Pulmonary artery endothelial cell (primary cell): ENCODE results near the gene SIGLEC8. TPM values are rescaled to one million over a fixed set of nuclear protein-coding genes. Genes with fewer than 3 reads are reported as not detected.
"Not testable (repeated sequence)": the region's sequence is repeated elsewhere in the genome, so short reads cannot be mapped to it uniquely, and the experiment has no call there.

Experiments
- DNase-seq: peaks from one replicate; pipeline ENCODE4 v3.0.0-alpha.2; 2011; ENCODE audit warnings: low read depth, low spot score
- total RNA-seq: library from RNA; depleted of rRNA; stranded (reverse); fragments of >200 nt; gene quantifications from 2 replicates; pipeline ENCODE4 v1.2.3, GENCODE V29; 2014

Gene SIGLEC8
- total RNA-seq, 1 donor from 2014 or later: not detected

- no peak for DNase-seq
These were observed 10.2 kb downstream of the SIGLEC8 start for GRCh38 chr19:51448011-51448410.

- not testable (repeated sequence) for DNase-seq
These were observed 10.7 kb downstream of the SIGLEC8 start for GRCh38 chr19:51447510-51447909.

GRCh38 chr19:51441410-51442390 is 16.6 kb downstream of the SIGLEC8 start:
- no peak for DNase-seq

- no peak for DNase-seq
These were observed 17.3 kb downstream of the SIGLEC8 start for GRCh38 chr19:51440846-51441409.

- no peak for DNase-seq
These were observed 18.2 kb downstream of the SIGLEC8 start for GRCh38 chr19:51440052-51440451.

- no peak for DNase-seq
These were observed 19.2 kb downstream of the SIGLEC8 start for GRCh38 chr19:51439021-51439465.

GRCh38 chr19:51434456-51434855 is 23.8 kb downstream of the SIGLEC8 start:
- DNase-seq: no peak

- no peak for DNase-seq
These were observed 25.2 kb downstream of the SIGLEC8 start for GRCh38 chr19:51433043-51433442.

- DNase-seq: no peak
These were observed 27.1 kb downstream of the SIGLEC8 start for GRCh38 chr19:51431124-51431523.

GRCh38 chr19:51430221-51430620 is 28.0 kb downstream of the SIGLEC8 start:
- no peak for DNase-seq

GRCh38 chr19:51427201-51427600 is 31.1 kb downstream of the SIGLEC8 start:
- DNase-seq: no peak

- peak; percentile 20 for DNase-seq
These were observed 36.2 kb downstream of the SIGLEC8 start for GRCh38 chr19:51422053-51422448.

GRCh38 chr19:51421229-51422052 is 36.8 kb downstream of the SIGLEC8 start:
- DNase-seq: no peak

GRCh38 chr19:51420511-51420910 is 37.7 kb downstream of the SIGLEC8 start:
- DNase-seq: not testable (repeated sequence)

GRCh38 chr19:51418707-51419106 is 39.5 kb downstream of the SIGLEC8 start:
- no peak for DNase-seq

GRCh38 chr19:51417810-51418157 is 40.5 kb downstream of the SIGLEC8 start:
- no peak for DNase-seq

- no peak for DNase-seq
These were observed 41.0 kb downstream of the SIGLEC8 start, which contains the start of gene SIGLEC10 for GRCh38 chr19:51417107-51417809. Gene SIGLEC10, minus strand, starts transcription at chr19:51417642. Its CDS starts 61 bp downstream, at chr19:51417581.

GRCh38 chr19:51416422-51416821 is 41.8 kb downstream of the SIGLEC8 start:
- DNase-seq: not testable (repeated sequence)

- DNase-seq: no peak
These were observed 43.1 kb downstream of the SIGLEC8 start for GRCh38 chr19:51415187-51415586.

- DNase-seq: no peak
These were observed 47.1 kb downstream of the SIGLEC8 start for GRCh38 chr19:51410950-51411748.
